ENCODE measurements around the gene PPP1R10.

DNA sequence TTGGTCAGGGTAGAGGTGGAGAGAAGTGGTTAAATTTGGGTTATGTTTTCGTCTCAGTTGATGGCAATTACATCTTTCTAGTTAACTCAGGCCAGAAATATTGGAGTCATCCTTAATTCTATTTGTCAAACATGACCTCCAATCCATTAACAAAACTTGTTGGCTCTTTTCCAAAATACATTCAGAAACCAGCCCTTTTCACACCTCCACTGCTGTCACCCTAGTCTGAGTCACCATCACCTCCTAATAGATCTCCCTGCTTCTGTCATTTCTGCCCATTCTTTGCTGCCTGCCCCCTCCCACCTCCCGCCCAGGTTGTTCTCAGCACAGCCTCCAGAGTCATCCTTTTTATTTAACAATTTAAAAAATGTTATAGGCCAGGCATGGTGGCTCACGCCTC, 48.8 kb downstream of the PPP1R10 start:
- TF ChIP-seq, protein P1, sequence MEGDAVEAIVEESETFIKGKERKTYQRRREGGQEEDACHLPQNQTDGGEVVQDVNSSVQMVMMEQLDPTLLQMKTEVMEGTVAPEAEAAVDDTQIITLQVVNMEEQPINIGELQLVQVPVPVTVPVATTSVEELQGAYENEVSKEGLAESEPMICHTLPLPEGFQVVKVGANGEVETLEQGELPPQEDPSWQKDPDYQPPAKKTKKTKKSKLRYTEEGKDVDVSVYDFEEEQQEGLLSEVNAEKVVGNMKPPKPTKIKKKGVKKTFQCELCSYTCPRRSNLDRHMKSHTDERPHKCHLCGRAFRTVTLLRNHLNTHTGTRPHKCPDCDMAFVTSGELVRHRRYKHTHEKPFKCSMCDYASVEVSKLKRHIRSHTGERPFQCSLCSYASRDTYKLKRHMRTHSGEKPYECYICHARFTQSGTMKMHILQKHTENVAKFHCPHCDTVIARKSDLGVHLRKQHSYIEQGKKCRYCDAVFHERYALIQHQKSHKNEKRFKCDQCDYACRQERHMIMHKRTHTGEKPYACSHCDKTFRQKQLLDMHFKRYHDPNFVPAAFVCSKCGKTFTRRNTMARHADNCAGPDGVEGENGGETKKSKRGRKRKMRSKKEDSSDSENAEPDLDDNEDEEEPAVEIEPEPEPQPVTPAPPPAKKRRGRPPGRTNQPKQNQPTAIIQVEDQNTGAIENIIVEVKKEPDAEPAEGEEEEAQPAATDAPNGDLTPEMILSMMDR (IDR thresholded peaks at IDR 0.05; ENCODE audit: low read depth, low read length, poor library complexity, severe bottlenecking) = no peak
- TF ChIP-seq EZH2phosphoT487 (IDR thresholded peaks at IDR 0.05; ENCODE audit: borderline replicate concordance, low read length) = no peak

All from DOHH2 (cell line).